Skeletal muscle satellite cell (primary cell): Measurements from ENCODE around the gene UGT2A2. TPM values are rescaled to one million over a fixed set of nuclear protein-coding genes. Genes with fewer than 3 reads are reported as not detected.

Experiments
- H3K27me3 ChIP-seq: 2 replicates; pipeline ENCODE4 v1.7.0; 2013; ENCODE audit warnings: low read length; ENCODE audit not compliant: control insufficient read depth, insufficient read depth
- H3K36me3 ChIP-seq: 2 replicates; pipeline ENCODE4 v1.7.0; 2013; ENCODE audit warnings: mild to moderate bottlenecking, control low read depth, low read length; ENCODE audit not compliant: insufficient read depth
- H3K4me1 ChIP-seq: 2 replicates; pipeline ENCODE4 v1.7.0; 2013; ENCODE audit warnings: low read length; ENCODE audit not compliant: control insufficient read depth, insufficient read depth
- H3K4me2 ChIP-seq: 2 replicates; pipeline ENCODE4 v1.7.0; 2013; ENCODE audit warnings: mild to moderate bottlenecking, low read length
- H3K4me3 ChIP-seq: 2 replicates; pipeline ENCODE4 v1.7.0; 2013; ENCODE audit warnings: low read length
- H3K9ac ChIP-seq: 2 replicates; pipeline ENCODE4 v1.7.0; 2013; ENCODE audit warnings: mild to moderate bottlenecking, low read depth, low read length, moderate library complexity
- H3K9me3 ChIP-seq: replicated peaks from 2 replicates; pipeline ENCODE4 v1.7.0; 2013; ENCODE audit warnings: mild to moderate bottlenecking, control low read depth, low read length
- small RNA-seq: library from RNA; depleted of rRNA; stranded (forward); fragments of <200 nt; gene quantifications from one replicate; pipeline ENCODE3, GENCODE V24; 2012

The UGT2A2 gene

DNA sequence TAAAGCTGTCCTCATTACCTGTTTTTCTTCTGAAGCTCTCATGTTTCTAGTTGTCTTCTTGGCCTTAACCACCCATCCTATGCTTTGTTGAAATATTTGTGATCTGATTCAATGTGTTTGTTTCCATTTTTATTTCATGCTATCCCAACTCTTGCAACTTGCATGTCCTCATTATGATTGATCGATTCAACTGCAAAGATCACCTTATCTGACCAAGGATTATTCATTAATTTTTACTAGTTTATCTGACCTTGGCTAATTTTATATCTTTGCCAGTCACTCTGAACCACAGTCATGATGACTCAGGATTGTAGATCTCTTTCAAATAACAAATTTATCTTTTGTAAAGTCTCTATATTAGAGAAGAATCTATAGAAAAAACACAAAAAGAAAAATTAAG, 70.7 kb downstream of the UGT2A2 start:
- Histone ChIP-seq H3K4me3 (no peak overlapping the region), H3K4me1 (no peaks in the 10 kb centered on the region), H3K36me3 (no peaks in the 10 kb centered on the region), H3K9ac (no peak overlapping the region), H3K4me2 (no peak overlapping the region), H3K9me3 (no peaks in the 10 kb centered on the region), H3K27me3 (no peaks in the 10 kb centered on the region)

DNA sequence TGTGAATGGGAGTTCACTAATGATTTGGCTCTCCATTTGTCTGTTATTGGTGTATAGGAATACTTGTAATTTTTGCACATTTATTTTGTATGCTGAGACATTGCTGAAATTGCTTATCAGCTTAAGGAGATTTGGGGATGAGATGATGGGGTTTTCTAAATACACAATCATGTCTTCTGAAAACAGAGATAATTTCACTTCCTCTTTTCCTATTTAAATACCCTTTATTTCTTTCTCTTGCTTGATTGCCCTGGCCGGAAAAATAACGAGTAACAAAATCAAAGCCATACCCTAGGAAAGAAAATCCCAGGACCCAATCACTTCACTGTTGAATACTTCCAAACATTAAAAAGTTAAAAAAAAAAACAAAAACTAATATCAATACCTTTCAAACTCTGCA, 76.0 kb downstream of the UGT2A2 start:
- H3K27me3 ChIP-seq = no peaks in the 10 kb centered on the region
- no peak overlapping the region for H3K4me3 ChIP-seq
- H3K9ac ChIP-seq = no peak overlapping the region
- H3K9me3 ChIP-seq = no peaks in the 10 kb centered on the region
- H3K4me1 ChIP-seq = no peaks in the 10 kb centered on the region
- no peak overlapping the region for H3K4me2 ChIP-seq
- H3K36me3 ChIP-seq = no peaks in the 10 kb centered on the region

DNA sequence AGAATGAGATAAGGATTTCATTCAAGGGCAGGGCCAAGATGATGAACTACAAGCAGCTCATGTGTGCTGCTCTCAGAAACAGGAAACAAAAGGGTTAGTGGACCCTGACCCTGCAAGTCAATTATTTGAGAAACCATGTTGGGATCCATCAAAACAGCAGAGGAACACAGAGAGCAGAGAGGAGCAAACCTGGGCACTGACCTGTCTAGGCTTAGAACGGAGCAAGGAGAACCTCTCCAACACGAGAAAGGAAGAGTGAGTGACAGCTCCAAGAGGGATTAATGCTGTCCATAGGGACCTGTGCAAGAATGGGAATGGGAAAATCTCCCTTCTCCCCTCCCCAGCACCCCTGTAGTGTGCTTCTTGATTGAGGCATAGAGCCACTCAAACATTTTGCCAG, 89.8 kb downstream of the UGT2A2 start:
- Histone ChIP-seq H3K9ac (no peak overlapping the region), H3K36me3 (no peaks in the 10 kb centered on the region), H3K4me3 (no peak overlapping the region), H3K4me2 (no peak overlapping the region), H3K4me1 (peaks cover 11% of the 10 kb centered on the region), H3K9me3 (no peaks in the 10 kb centered on the region), H3K27me3 (no peaks in the 10 kb centered on the region)

DNA sequence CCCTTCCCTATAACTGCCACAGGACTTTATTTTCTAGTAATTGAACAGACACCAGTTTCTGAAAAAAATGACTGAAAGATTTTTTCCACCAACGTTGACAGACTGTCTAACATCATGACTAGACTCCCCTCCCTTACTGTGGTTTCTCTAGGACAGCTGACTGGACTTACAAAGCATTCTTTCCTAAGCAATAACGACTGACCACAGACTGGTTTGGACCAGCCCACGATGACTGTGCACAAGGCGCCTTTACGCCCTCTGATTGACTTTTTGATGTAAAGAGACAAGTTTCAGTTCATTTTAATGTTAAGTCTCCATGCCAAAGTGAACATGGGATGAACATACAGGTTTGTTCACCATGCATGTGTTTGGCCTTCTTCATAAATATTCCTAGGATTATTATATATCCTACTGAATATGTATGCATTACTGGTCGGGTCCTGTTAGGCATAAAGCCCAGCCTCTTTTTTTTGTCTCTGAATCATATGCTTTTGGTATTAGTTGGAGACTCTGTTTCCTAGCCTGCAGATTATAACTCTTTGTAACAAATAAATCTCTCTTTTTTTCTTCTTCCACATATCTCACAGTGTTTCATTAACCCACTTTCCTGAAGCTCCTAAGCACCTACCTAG, 93.2 kb downstream of the UGT2A2 start:
- H3K4me2 ChIP-seq = peak overlapping the region; percentile 78
- H3K27me3 ChIP-seq = no peaks in the 10 kb centered on the region
- H3K9ac ChIP-seq = peak overlapping the region; percentile 70
- no peaks in the 10 kb centered on the region for H3K36me3 ChIP-seq
- H3K9me3 ChIP-seq = no peaks in the 10 kb centered on the region
- H3K4me3 ChIP-seq = no peak overlapping the region
- peaks cover 11% of the 10 kb centered on the region for H3K4me1 ChIP-seq

Small RNA genes lying within 50 kb of the gene (small RNA-seq; reads per million reads assigned to genes)
- gene UGT2A2 = not detected
